AG09319 (cell line): ENCODE measurements around the gene VWA5B2.
A peak's percentile ranks its signal among the peaks of the same experiment; 100 is the strongest.

Experiments
- DNase-seq: peaks from one replicate; pipeline ENCODE4 v3.0.0-alpha.2; 2010; ENCODE audit warnings: low read depth; ENCODE audit errors: extremely low read depth
- CTCF ChIP-seq: IDR thresholded peaks from 2 replicates; pipeline ENCODE4 v1.5.1; 2011; ENCODE audit warnings: low read depth, mild to moderate bottlenecking, inconsistent platforms, low read length, moderate library complexity

VWA5B2 gene

GRCh38 chr3:184223946-184224345 is 5.4 kb upstream of the VWA5B2 start:
- no peak for TF ChIP-seq CTCF
- no peak for DNase-seq

- TF ChIP-seq CTCF, result peak; percentile 84
- DNase-seq, result no peak
These were observed 1.9 kb upstream of the VWA5B2 start for GRCh38 chr3:184227481-184227935.

- no peak for TF ChIP-seq CTCF
- no peak for DNase-seq
These were observed 828 bp upstream of the VWA5B2 start for GRCh38 chr3:184228376-184229137.

GRCh38 chr3:184230081-184230602 is 757 bp downstream of the VWA5B2 start:
- no peak for DNase-seq
- TF ChIP-seq CTCF, result no peak

GRCh38 chr3:184230603-184231528 is 1.5 kb downstream of the VWA5B2 start:
- DNase-seq, result no peak
- no peak for TF ChIP-seq CTCF

GRCh38 chr3:184231671-184232070 is 2.3 kb downstream of the VWA5B2 start:
- DNase-seq, result no peak
- TF ChIP-seq CTCF, result no peak
